ENCODE results near the gene SINHCAF. TPM values are rescaled to one million over a fixed set of nuclear protein-coding genes. Genes with fewer than 3 reads are reported as not detected.

SINHCAF gene
- total RNA-seq, 1 experiment from 2014 or later: 152 TPM

DNA sequence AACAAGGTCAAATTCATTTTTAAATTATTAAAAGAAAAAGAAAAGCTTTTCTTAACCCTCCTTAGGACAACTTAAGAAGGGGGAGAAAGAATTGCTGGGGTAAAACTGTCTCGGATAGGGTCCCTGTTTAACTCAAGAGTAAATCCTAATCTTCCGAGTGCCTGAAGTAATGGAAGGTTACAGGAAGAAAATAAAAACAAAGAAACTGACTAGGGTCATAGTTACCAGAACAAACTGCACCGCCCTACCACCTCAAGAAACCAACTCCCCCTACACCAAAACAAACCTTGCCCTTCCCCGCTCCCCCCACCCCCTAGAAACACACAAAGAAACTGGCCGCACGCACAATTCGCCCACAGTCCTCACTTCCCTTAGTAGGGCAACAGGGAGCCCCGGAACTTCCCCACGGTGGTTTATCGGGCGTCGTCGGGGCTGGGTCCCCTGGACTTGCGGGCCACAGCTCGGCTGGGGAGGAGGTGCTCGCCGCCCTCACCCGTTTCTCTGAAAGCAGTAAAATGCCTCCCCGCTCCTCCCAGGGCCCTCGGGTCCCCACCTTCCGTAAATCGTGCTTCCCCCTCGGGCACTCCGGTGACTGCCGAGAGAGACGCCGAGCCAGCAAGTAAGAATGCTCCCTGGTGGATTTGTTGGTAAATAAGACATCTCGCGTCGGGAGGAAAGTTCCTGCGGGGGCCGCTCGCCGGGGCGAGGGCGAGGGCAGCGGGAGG is 2.4 kb downstream of the SINHCAF start:
- TF ChIP-seq, protein P1, sequence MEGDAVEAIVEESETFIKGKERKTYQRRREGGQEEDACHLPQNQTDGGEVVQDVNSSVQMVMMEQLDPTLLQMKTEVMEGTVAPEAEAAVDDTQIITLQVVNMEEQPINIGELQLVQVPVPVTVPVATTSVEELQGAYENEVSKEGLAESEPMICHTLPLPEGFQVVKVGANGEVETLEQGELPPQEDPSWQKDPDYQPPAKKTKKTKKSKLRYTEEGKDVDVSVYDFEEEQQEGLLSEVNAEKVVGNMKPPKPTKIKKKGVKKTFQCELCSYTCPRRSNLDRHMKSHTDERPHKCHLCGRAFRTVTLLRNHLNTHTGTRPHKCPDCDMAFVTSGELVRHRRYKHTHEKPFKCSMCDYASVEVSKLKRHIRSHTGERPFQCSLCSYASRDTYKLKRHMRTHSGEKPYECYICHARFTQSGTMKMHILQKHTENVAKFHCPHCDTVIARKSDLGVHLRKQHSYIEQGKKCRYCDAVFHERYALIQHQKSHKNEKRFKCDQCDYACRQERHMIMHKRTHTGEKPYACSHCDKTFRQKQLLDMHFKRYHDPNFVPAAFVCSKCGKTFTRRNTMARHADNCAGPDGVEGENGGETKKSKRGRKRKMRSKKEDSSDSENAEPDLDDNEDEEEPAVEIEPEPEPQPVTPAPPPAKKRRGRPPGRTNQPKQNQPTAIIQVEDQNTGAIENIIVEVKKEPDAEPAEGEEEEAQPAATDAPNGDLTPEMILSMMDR (conservative IDR thresholded peaks at IDR 0.05): no peak
- no peak for TF ChIP-seq EZH2 (IDR thresholded peaks at IDR 0.05; ENCODE audit: low read depth)
- H3K27ac ChIP-seq: peak overlapping the region; percentile 84
- no peaks in the 10 kb centered on the region for H3K27me3 ChIP-seq (ENCODE audit: insufficient read depth, low read depth)
- intact Hi-C loops (cut with micrococcal nuclease; ENCODE audit: unreplicated experiment): loop anchor here (5.0 to 10.0 kb wide), 3 partner anchors 319 to 1571 kb away; partner anchors contain the start of genes ETFBKMT and PKP2
- H3K36me3 ChIP-seq (ENCODE audit: low read depth): peaks cover 11% of the 10 kb centered on the region; the same call in 1 of the 2 replicates
- no peaks in the 10 kb centered on the region for H3K9me3 ChIP-seq (ENCODE audit: insufficient read depth, low read depth)
- H4K20me1 ChIP-seq (ENCODE audit: insufficient read depth): peaks cover 41% of the 10 kb centered on the region
- peaks cover 12% of the 10 kb centered on the region; the same call in 1 of the 2 replicates for H3F3A ChIP-seq (ENCODE audit: insufficient read depth, low read depth)
- CTCF ChIA-PET: interaction anchor here (0.8 to 0.9 kb wide), 2 partner anchors 39 to 52 kb away, joined by 3 to 4 read pairs; no protein-coding TSS in a partner anchor
- H3K79me2 ChIP-seq (ENCODE audit: low read depth): peaks cover 74% of the 10 kb centered on the region
- H3K4me3 ChIP-seq: peak overlapping the region; percentile 91
- H3K4me2 ChIP-seq: peak overlapping the region; percentile 82
- peaks cover 50% of the 10 kb centered on the region for H3K4me1 ChIP-seq (replicated peaks; ENCODE audit: insufficient read depth)
- peak overlapping the region; percentile 75 for H2AFZ ChIP-seq
- no TSS peak for BruUV-seq (replicated peaks)
- H3K9me2 ChIP-seq (ENCODE audit: insufficient read depth): 0 out of 2 replicates have a peak, but pooled peaks cover 6% of the 10 kb centered on the region
- POLR2A ChIA-PET (ENCODE audit: unreplicated experiment): interaction anchor here (0.6 to 0.8 kb wide), 3 partner anchors 12 to 195 kb away, joined by 4 to 10 read pairs (median 5); no protein-coding TSS in a partner anchor
- no peak for DNase-seq

DNA sequence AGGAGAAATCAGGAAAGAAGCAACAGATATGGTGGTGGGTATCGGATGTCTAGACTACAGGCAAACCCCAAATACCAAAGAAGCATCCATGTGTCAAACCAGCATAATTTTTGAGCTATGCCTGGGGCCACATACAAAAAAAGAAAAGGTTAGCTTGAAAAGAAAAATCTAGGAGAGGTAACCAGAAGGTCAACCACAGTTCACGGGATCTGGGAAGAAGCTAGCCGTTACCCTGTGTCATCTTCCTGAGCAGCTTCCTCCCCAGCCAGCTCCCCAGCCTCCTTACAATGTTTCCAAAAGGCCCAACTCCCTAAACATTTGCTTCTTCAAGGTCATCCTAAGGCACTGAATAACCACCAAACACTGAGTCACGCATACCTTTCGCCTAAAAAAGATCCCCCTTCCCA is 3.1 kb downstream of the SINHCAF start:
- no peak for TF ChIP-seq EZH2 (IDR thresholded peaks at IDR 0.05; ENCODE audit: low read depth)
- TF ChIP-seq, protein P1 (conservative IDR thresholded peaks at IDR 0.05): no peak
- Histone ChIP-seq H2AFZ (peak overlapping the region; percentile 75; the same call in 1 of the 2 replicates), H3K4me3 (peak overlapping the region; percentile 91), H3K9me2 (ENCODE audit: insufficient read depth) (0 out of 2 replicates have a peak, but pooled peaks cover 6% of the 10 kb centered on the region), H3K79me2 (ENCODE audit: low read depth) (peaks cover 81% of the 10 kb centered on the region), H4K20me1 (ENCODE audit: insufficient read depth) (peaks cover 49% of the 10 kb centered on the region), H3K27ac (peak overlapping the region; percentile 84), H3K9me3 (ENCODE audit: insufficient read depth, low read depth) (no peaks in the 10 kb centered on the region), H3K27me3 (ENCODE audit: insufficient read depth, low read depth) (no peaks in the 10 kb centered on the region), H3K4me2 (peak overlapping the region; percentile 82), H3K36me3 (ENCODE audit: low read depth) (peaks cover 11% of the 10 kb centered on the region; the same call in 1 of the 2 replicates), H3F3A (ENCODE audit: insufficient read depth, low read depth) (peaks cover 14% of the 10 kb centered on the region; the same call in 1 of the 2 replicates), H3K4me1 (replicated peaks; ENCODE audit: insufficient read depth) (peaks cover 57% of the 10 kb centered on the region)
- ChIA-PET CTCF (interaction anchor here (0.8 to 0.9 kb wide), 2 partner anchors 40 to 51 kb away, joined by 3 to 4 read pairs; no protein-coding TSS in a partner anchor), POLR2A (ENCODE audit: unreplicated experiment) (interaction anchor here (0.6 to 0.7 kb wide), 3 partner anchors 12 to 196 kb away, joined by 4 to 15 read pairs (median 5); no protein-coding TSS in a partner anchor)
- TSS peak; percentile 19 for BruUV-seq (replicated peaks)
- intact Hi-C loops (cut with micrococcal nuclease; ENCODE audit: unreplicated experiment): loop anchor here (5.0 to 10.0 kb wide), 3 partner anchors 318 to 1572 kb away; partner anchors contain the start of genes ETFBKMT and PKP2
- DNase-seq: peak; percentile 53 to 71

DNA sequence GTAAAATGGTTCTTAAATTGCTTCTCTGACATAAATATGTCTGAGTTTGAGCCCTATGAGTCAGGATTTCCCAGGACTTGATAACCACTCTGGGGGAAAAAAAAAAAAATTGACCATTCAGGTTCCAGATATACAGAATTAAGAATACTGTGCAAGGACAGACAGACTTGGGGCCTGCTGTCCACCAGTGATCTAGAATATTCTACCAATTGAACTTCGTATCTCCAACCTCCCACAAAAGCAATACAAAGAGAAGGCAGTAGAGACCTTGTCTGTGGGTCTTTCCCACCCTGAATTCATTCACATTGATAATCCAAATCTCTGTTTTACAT is 4.1 kb downstream of the SINHCAF start:
- Histone ChIP-seq H4K20me1 (ENCODE audit: insufficient read depth) (peaks cover 58% of the 10 kb centered on the region), H3K9me3 (ENCODE audit: insufficient read depth, low read depth) (no peaks in the 10 kb centered on the region), H3K79me2 (ENCODE audit: low read depth) (peaks cover 91% of the 10 kb centered on the region), H3K27ac (peak overlapping the region; percentile 84), H3K4me3 (peak overlapping the region; percentile 91; the same call in 1 of the 2 replicates), H3K9me2 (ENCODE audit: insufficient read depth) (0 out of 2 replicates have a peak, but pooled peaks cover 6% of the 10 kb centered on the region), H3K36me3 (ENCODE audit: low read depth) (peaks cover 11% of the 10 kb centered on the region; the same call in 1 of the 2 replicates), H2AFZ (no peak overlapping the region), H3K4me1 (replicated peaks; ENCODE audit: insufficient read depth) (peaks cover 66% of the 10 kb centered on the region), H3K27me3 (ENCODE audit: insufficient read depth, low read depth) (no peaks in the 10 kb centered on the region), H3F3A (ENCODE audit: insufficient read depth, low read depth) (peaks cover 11% of the 10 kb centered on the region; the same call in 1 of the 2 replicates), H3K4me2 (peak overlapping the region; percentile 82)
- intact Hi-C loops (cut with micrococcal nuclease; ENCODE audit: unreplicated experiment): loop anchor here (5.0 to 10.0 kb wide), 3 partner anchors 317 to 1573 kb away; partner anchors contain the start of genes ETFBKMT and PKP2
- DNase-seq: no peak
- CTCF ChIA-PET: no interaction called here
- BruUV-seq (replicated peaks): no TSS peak
- TF ChIP-seq, protein P1 (conservative IDR thresholded peaks at IDR 0.05): no peak
- TF ChIP-seq EZH2 (IDR thresholded peaks at IDR 0.05; ENCODE audit: low read depth): no peak
- POLR2A ChIA-PET (ENCODE audit: unreplicated experiment): no interaction called here

Data from PC-9 (cell line).